Middle frontal gyrus (tissue), 1 donor: ENCODE results near the gene YAF2.
"Not testable (repeated sequence)": the region's sequence is repeated elsewhere in the genome, so short reads cannot be mapped to it uniquely, and the experiment has no call there.

Experiments
- DNase-seq: peaks from one replicate; pipeline ENCODE4 v3.0.0-alpha.2; 2015; ENCODE audit warnings: low spot score; ENCODE audit errors: extremely low spot score

The YAF2 gene

GRCh38 chr12:42199007-42199406 lies 39.0 kb downstream of the YAF2 start:
- DNase-seq: no peak

- no peak for DNase-seq
Measured at GRCh38 chr12:42196723-42197603, 41.1 kb downstream of the YAF2 start.

- no peak for DNase-seq
Measured at GRCh38 chr12:42192686-42193085, 45.4 kb downstream of the YAF2 start.

GRCh38 chr12:42192258-42192657 lies 45.8 kb downstream of the YAF2 start:
- DNase-seq: no peak

GRCh38 chr12:42190376-42190775 lies 47.7 kb downstream of the YAF2 start:
- no peak for DNase-seq

- not testable (repeated sequence) for DNase-seq
Measured at GRCh38 chr12:42188275-42188674, 49.8 kb downstream of the YAF2 start.

GRCh38 chr12:42187799-42188198 lies 50.2 kb downstream of the YAF2 start:
- DNase-seq: no peak

GRCh38 chr12:42186793-42187192 lies 51.3 kb downstream of the YAF2 start:
- DNase-seq: no peak

GRCh38 chr12:42182394-42182793 lies 55.7 kb downstream of the YAF2 start:
- DNase-seq: no peak

- no peak for DNase-seq
Measured at GRCh38 chr12:42180990-42181596, 57.0 kb downstream of the YAF2 start.

- DNase-seq: no peak
Measured at GRCh38 chr12:42178101-42178500, 59.9 kb downstream of the YAF2 start.

GRCh38 chr12:42174978-42175377 lies 63.1 kb downstream of the YAF2 start:
- no peak for DNase-seq

- no peak for DNase-seq
Measured at GRCh38 chr12:42173961-42174521, 64.0 kb downstream of the YAF2 start.

- no peak for DNase-seq
Measured at GRCh38 chr12:42172441-42173210, 65.4 kb downstream of the YAF2 start.

GRCh38 chr12:42167711-42168110 lies 70.3 kb downstream of the YAF2 start:
- DNase-seq: no peak

GRCh38 chr12:42166501-42166900 lies 71.5 kb downstream of the YAF2 start:
- DNase-seq: no peak

GRCh38 chr12:42163913-42164312 lies 74.1 kb downstream of the YAF2 start:
- no peak for DNase-seq

- no peak for DNase-seq
Measured at GRCh38 chr12:42162965-42163364, 75.1 kb downstream of the YAF2 start.

- no peak for DNase-seq
Measured at GRCh38 chr12:42162193-42162592, 75.9 kb downstream of the YAF2 start.

GRCh38 chr12:42161529-42161928 lies 76.5 kb downstream of the YAF2 start:
- DNase-seq: no peak

GRCh38 chr12:42156232-42156631 lies 81.8 kb downstream of the YAF2 start:
- DNase-seq: no peak
